GM10266 (cell line): ENCODE data around the gene TFAM.
A peak's percentile ranks its signal among the peaks of the same experiment; 100 is the strongest.

Source experiments
- DNase-seq: peaks from one replicate; pipeline ENCODE4 v3.0.0; 2012; ENCODE audit errors: extremely low spot score
- TF ChIP-seq, protein P1 (sequence below): IDR thresholded peaks from 2 replicates; pipeline ENCODE4 v1.5.1; 2012; ENCODE audit warnings: mild to moderate bottlenecking, low read depth; ENCODE audit not compliant: control insufficient read depth, insufficient read depth; ENCODE audit errors: missing control alignments

The TFAM gene

DNA sequence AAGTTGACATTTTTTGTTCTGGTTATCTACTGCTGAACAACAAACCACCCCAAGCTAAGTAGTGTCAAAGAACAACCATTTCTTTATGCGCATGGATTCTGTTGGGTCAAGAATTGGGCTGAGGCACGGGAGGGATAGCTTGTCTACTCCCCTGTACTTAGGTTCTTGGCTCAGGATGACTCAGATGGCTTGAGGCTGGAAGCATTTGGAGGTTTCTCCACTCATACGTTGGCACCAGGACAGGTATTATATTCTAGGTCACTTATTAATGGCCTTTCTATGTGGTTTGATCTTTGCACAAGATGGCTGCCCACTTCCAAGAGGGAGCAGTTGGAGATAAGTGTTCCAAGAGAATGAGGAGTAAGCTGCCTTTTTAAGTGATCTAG is 11.8 kb upstream of the TFAM start:
- DNase-seq, result no peak
- TF ChIP-seq, protein P1, sequence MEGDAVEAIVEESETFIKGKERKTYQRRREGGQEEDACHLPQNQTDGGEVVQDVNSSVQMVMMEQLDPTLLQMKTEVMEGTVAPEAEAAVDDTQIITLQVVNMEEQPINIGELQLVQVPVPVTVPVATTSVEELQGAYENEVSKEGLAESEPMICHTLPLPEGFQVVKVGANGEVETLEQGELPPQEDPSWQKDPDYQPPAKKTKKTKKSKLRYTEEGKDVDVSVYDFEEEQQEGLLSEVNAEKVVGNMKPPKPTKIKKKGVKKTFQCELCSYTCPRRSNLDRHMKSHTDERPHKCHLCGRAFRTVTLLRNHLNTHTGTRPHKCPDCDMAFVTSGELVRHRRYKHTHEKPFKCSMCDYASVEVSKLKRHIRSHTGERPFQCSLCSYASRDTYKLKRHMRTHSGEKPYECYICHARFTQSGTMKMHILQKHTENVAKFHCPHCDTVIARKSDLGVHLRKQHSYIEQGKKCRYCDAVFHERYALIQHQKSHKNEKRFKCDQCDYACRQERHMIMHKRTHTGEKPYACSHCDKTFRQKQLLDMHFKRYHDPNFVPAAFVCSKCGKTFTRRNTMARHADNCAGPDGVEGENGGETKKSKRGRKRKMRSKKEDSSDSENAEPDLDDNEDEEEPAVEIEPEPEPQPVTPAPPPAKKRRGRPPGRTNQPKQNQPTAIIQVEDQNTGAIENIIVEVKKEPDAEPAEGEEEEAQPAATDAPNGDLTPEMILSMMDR, result no peak

DNA sequence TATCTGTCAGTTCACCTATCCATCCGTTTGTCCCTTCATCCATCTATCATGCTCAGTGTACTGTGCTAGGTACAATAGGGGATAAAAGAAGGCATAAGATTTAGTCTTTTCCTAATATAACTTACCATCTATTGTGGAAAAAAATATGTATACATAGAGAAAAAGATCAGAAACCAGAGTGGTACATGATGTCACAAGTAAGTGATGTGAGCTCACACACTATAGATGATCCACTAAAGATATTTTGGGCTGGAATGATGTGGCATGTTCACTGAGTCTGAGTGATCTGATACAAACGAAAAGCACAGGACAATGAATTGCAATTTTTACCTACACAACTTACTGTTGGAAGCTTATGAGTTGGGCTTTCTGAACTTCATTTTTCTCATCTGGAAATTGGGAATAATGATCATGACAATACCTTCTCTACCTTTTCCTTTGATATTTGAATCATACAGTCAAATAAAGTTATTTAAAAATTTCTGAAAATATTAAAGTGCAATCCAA is 2.7 kb upstream of the TFAM start:
- TF ChIP-seq, protein P1, result no peak
- no peak for DNase-seq

- TF ChIP-seq, protein P1, result no peak
- peak; percentile 58 for DNase-seq
These were observed 1.1 kb upstream of the TFAM start for GRCh38 chr10:58384095-58384494.

- TF ChIP-seq, protein P1, result no peak
- DNase-seq, result no peak
These were observed 639 bp upstream of the TFAM start for GRCh38 chr10:58384544-58384998.

DNA sequence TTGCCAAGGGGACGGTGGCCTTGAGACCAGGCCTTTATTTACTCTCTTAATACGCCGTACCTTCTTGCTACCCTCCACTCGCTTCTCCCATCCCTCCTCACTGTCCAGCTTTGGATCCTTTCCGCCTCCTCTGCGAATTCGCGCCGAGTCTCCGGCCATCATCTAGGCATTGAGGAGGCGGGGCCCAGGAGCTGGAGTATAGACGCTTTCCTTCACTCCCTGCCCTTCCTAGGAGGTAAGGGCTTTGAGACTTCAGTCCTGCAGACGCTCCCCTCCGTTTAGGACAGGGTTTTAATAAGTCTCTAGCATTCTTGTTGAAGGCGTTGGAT is 538 bp downstream of the TFAM start:
- TF ChIP-seq, protein P1, result no peak
- DNase-seq, result peak; percentile 18

DNA sequence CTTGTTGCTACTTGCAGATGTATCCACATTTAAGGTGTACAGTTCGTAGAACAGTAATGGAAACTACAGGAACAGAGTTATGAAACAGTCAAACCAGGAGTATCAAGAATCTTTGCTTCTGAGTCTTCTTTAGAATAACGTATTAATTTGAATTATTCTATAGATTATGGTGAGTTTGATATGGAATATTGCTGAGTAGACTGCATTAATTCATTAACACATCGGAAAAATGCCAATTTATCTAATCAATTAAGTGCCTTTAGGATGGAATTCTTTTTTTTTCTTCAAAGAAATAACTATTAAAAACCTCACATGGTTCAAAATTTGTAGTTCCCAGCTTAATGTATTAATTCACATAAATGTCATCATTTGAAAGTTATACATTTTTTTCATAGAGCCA is 3.8 kb downstream of the TFAM start:
- DNase-seq, result no peak
- TF ChIP-seq, protein P1, result no peak

DNA sequence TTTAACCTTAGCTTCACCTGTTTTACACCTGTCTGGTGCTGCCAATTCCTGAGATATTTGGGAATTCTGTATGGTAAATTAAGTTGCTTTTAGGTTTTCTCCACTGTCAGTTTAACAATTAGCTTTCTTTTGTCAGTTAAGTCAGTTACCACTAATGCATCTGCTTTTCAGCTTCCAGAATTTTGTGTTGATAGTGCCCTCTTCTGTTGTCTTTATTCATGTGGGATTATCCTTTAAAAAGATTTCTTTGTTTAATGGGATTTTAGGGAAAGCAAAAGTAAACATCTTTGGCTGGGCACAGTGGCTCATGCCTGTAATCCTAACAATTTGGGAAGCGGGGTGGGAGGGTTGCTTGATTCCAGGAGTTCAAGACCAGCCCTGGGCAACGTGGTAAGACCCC is 8.1 kb downstream of the TFAM start:
- DNase-seq, result no peak
- TF ChIP-seq, protein P1, result no peak
